CD4-positive, alpha-beta T cell treated with Interleukin-4 for 4 hours (primary cell): Measurements from ENCODE around the gene ADGRB3.
"Not testable (repeated sequence)": the region's sequence is repeated elsewhere in the genome, so short reads cannot be mapped to it uniquely, and the experiment has no call there.

Experiments
- DNase-seq: peaks from one replicate; pipeline ENCODE4 v3.0.0-alpha.2; 2020

The ADGRB3 gene

DNA sequence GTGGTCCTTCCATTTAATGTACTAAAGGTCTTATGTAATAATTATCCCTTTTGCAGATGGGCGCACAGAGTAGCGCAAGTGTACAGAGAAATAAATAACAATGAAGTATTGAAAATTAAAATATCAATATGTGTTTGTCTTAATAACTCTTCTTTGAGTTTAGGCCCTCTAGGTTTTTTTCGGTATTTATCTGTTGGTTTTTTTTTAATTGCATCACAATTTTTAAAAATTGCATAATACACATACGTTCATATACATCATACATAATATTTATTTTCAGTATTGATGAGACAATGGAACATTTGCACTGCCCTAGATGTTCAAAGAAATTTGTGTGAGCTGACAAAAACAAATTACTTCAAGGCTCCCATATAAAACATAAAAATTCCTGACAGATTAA is 15.1 kb downstream of the ADGRB3 start:
- DNase-seq, result no peak

DNA sequence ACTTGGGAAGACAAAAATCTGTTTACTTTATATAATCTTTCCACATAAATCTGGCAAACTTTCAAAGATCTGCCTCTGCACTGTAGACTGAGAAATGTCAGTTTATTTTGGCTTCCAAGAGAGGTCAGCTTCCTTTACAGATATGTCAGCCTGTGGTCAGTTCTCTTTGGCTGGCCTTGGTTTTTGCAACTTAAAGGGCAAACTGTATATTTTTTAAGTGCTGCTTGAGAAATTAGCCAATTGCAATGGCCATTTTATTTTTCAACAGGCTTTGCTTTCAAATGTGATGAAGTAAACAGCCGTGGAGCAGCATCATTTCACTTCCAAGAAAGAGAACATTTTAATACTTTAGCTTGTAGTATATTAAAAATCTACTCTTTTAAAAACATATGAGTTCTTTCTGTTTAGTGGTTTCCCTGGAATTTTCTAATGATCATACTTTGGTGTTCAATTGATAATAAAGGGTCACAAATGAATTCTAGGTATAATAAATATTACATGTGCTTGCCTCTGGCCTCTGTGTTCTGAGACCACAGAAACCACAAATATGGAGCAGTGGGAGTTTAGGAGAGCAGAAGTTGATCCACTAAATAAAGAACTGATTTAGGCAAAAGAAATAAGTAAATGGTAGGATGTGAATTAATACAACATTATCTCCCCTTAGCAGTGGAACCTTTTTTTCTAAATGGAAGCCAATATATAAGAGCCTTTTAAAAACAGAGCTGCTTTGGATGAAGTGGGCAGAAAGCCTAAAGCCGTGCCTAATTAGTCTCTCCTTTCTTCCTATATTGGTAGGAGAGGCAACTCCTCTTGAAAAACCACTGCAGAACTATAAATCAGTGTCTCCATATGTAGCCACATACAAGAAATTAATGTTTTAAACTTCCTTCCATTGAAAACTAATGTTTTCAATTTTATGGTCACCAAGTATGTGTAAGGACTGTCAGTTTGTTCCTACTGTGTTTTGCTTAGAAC is 16.2 kb downstream of the ADGRB3 start:
- no peak for DNase-seq

- DNase-seq, result no peak
Observed at GRCh38 chr6:68652117-68652536, 17.0 kb downstream of the ADGRB3 start.

- DNase-seq, result no peak
Observed at GRCh38 chr6:68653074-68653705, 18.1 kb downstream of the ADGRB3 start.

GRCh38 chr6:68653706-68654089 is 18.6 kb downstream of the ADGRB3 start:
- no peak for DNase-seq

DNA sequence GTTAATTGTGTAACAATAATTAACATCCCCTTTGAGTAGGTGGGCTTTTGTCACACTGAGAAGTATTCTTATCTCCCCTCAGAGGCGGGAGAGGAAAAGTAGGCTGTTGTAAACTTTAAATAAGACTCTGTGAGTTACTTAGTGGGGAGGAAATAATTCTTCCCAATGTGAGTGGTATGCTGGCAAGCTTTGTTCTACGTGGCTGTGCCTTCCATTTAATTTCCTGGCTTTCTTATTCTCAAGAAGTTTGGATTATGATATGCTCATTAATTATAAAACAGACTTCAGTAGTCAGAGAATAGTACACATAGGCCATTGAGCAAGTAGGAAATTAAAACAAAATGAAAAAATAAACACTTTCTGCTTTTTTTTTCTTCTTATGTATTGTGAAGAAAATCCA is 19.1 kb downstream of the ADGRB3 start:
- DNase-seq, result no peak

- no peak for DNase-seq
Observed at GRCh38 chr6:68655028-68655427, 19.9 kb downstream of the ADGRB3 start.

DNA sequence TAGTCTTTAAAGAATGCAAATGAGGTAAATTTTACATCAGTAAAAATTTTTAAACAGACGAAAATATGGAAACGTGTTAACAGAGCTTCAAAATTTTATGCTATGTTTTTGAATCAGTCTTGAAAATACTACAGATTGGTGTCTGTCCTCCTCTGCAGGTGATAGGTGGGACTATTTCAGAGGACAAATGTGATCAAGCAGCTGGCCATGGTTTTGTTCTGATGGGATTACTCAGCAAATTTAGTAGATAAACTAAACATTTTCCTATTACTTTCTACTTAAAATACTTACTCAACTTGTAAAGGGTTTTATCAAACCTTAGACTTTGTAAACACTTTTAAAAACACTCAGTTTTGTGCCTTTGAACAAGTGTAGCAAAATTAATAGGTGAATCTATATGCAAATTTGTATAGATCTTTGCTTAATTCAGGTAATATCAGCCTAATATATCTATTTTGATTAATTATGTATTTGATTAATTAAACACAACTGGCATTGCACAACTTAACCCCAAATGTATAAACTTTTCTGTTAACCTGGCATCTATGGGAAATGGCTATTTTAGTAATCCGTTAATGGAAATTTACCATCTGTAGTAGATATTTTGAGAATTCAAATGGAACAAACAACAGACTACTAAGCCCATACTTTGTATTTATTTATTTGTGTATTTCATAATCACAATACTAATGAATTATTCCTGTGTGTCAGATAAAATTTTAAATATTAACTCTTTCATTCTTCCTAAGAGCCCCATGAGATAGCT is 22.5 kb downstream of the ADGRB3 start:
- DNase-seq, result no peak

- DNase-seq, result no peak
Observed at GRCh38 chr6:68658338-68658737, 23.3 kb downstream of the ADGRB3 start.

GRCh38 chr6:68673255-68673654 is 38.2 kb downstream of the ADGRB3 start:
- no peak for DNase-seq

DNA sequence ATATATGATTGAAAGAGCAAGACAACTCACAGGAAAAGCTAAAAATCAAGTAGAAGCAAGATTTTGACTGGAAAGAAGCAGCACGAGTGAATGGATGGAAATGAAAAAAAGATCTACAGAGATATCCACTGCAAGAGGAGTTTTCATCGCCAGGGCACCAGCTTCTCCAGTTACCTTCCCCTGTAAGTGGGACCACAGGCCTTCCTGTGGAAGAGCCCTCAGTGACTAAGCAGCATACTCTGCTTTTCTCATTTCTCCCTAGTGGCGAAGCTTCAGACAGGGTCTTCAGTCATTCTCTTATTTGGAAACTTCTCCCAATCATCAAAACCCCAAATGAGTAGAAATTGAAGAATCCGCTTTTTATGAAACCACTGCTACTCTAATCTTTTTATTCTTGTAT is 40.5 kb downstream of the ADGRB3 start:
- no peak for DNase-seq

GRCh38 chr6:68676094-68676493 is 41.0 kb downstream of the ADGRB3 start:
- DNase-seq, result not testable (repeated sequence)

- no peak for DNase-seq
Observed at GRCh38 chr6:68677058-68677457, 42.0 kb downstream of the ADGRB3 start.

- no peak for DNase-seq
Observed at GRCh38 chr6:68679399-68679798, 44.3 kb downstream of the ADGRB3 start.

DNA sequence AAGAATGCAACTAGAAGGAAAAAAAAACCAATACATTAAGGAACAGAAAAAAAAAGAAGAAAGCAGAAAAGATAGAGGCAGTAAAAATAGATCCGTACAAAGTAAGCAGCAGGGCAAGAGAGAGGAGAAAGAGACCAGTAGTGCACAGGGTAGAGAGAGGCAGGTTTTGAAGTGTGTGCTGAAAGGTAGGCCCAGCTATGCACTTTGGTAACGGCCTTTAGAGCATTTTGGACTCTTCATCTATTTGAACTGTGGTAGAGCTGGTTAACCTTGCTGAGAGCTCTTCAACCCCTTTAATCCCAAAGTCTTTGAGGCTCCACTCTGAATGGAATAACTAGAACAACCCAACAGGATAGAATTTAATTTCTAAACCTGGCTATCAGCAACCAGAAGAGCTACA is 45.2 kb downstream of the ADGRB3 start:
- DNase-seq, result no peak

GRCh38 chr6:68689910-68690309 is 54.8 kb downstream of the ADGRB3 start:
- no peak for DNase-seq

GRCh38 chr6:68691120-68691519 is 56.0 kb downstream of the ADGRB3 start:
- DNase-seq, result no peak

DNA sequence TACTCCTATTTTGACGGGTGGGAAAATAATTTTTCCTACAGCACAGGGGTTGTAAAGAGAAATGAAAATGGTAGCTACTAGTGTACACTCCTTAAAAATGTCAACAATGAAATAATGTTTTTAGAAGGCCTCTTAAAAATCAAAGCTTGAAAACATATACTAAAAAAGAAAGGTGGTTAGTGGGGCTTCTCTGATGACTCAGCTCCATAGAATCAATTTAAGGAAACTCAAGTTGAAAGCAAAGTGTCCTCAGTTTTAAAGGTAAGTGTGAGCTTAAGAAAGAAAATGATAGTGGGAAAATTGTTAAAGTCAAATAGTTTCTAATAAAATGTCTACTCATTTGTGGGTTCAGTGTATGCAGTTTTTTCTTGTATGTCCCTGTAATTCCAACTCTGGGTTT is 58.2 kb downstream of the ADGRB3 start:
- no peak for DNase-seq

DNA sequence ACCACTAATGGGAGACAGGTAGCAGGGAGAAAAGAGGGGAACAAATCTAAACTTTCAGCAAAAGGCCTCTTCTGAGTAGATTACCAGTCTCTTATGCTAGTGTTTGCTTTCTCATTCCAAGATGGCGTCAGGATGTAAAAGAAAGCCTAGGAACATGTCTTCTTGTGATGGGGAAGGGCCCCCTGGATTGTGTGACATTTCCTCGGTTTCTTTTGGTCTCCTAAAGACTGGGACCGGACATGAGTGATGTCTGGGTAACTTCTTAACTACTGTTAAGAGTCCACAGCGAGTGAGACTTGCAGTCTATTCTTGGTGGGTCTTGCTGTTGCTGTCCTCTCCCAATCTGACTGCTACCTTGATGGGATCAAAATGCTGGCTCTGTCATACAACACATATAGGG is 60.3 kb downstream of the ADGRB3 start:
- no peak for DNase-seq

GRCh38 chr6:68695838-68696237 is 60.8 kb downstream of the ADGRB3 start:
- DNase-seq, result no peak

DNA sequence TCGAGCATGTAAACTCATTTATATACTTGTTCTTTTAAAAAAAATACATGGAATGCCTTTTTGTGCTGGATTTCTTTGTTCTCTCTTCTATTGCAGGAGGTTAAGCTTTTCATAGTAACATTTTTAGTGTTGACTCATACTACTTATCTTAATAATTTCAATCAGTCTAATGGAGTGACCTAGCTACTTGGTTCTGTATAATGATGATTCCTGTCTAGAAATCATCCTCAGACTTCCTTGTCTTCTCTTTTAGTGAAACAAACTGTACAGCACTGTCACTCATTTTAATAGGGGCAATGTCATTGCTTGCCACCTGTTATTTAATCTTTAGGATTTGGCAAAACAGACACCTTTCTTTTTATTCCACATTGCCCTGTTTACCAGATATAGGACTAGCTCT is 62.3 kb downstream of the ADGRB3 start:
- DNase-seq, result no peak

DNA sequence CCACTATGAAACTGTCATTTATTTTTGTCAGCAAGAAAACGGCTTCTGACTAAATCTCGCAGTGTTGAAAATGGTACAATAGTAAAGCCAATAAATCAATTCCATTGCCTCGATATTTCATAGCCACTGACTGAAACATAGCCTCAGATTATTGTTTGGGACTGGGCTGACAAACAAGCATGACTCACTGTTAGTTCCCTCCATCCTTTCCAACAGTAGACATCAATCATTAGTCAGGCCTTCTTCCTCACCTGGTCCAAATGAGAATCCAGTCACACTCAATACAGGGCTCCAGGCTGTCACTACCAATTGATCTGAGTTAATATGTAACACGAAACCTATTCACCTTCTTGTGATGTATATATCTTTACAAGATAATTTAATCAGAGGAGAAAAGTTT is 66.1 kb downstream of the ADGRB3 start:
- DNase-seq, result no peak

DNA sequence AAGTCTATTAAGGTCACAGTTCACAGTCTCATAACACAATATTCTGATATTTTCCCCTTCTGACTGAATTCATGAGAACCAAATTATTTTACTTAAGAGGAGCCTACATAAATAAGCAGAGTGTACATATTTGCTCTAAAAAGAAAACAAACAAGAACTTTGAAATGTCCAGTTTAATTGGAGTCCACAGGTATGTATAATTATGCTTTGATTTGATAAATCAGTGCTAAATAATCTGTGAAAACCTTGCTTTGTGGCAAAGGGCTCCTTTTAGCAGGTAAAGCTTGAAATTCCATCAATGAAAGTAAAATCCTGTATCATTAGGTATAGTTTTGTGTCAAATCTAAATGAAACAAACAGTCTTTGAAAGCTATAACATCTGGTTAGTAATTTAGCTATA is 69.4 kb downstream of the ADGRB3 start:
- DNase-seq, result no peak

DNA sequence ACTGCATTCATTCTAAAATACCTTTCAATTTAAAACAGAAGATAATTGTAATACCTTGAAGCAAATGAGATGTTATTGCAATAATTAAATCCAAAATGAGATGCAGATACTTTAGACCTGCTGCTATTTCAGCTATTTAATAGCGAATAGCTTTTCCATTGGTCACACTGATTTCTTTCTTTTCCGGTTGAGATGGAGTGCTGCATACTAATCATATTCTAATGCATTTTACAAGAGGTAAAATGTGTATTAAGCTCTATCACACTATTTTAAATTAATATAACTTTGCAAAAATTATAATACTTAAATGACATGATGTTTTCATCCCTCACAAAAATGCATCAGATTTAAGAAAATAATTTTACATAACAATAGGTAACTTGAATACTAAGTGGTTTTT is 74.0 kb downstream of the ADGRB3 start:
- no peak for DNase-seq
